ENCODE measurements around the gene A2M.

- TF ChIP-seq CTCF (IDR thresholded peaks at IDR 0.05 in 8 of 11, conservative IDR thresholded peaks at IDR 0.05 in 3 of 11) (no peak), POLR2AphosphoS5 (IDR thresholded peaks at IDR 0.05) (peak in 1 of 3 donors; percentile 10)
These were observed 45.4 kb downstream of the A2M start for GRCh38 chr12:9070351-9070750.

Data from spleen (tissue), 7 donors.